ENCODE measurements around the gene NDUFAF2. TPM values are rescaled to one million over a fixed set of nuclear protein-coding genes. Genes with fewer than 3 reads are reported as not detected.

The NDUFAF2 gene
- total RNA-seq, 1 experiment from 2014 or later, result 60.8 TPM

DNA sequence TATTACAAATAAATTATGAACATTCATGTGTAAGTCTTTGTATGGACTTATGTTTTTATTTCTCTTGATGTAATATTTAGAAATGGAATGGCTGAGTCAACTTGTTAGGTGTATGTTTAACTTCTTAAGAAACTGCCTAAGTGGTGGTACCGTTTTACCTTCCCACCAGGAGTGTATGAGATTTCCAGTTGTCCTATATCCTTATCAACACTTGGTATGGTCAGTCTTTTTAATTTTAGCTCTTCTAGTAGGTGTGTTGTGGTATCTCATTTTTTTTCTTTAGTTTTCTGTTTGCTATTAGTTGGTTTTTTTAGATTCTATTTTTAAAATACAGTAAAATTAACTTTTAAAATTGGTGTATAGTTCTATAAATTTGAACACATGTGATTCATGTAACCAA, 3.7 kb downstream of the NDUFAF2 start:
- H3K27me3 Mint-ChIP-seq (ENCODE audit: insufficient read depth, unreplicated experiment), result no peaks in the 10 kb centered on the region
- Histone ChIP-seq H3K4me3 (ENCODE audit: low read depth, low read length) (no peak overlapping the region), H3K36me3 (ENCODE audit: control insufficient read depth, insufficient read depth, low read length) (no peaks in the 10 kb centered on the region), H3K27me3 (replicated peaks; ENCODE audit: control insufficient read depth, insufficient read depth, low read length) (no peaks in the 10 kb centered on the region), H3K4me1 (peaks cover 2% of the 10 kb centered on the region; the same call in 1 of the 2 replicates), H3K9me3 (no peaks in the 10 kb centered on the region)
- H3K36me3 Mint-ChIP-seq (ENCODE audit: insufficient read depth, unreplicated experiment), result no peaks in the 10 kb centered on the region
- H3K4me1 Mint-ChIP-seq (ENCODE audit: low read depth, unreplicated experiment), result no peaks in the 10 kb centered on the region
- no peaks in the 10 kb centered on the region for H3K9me3 Mint-ChIP-seq (ENCODE audit: unreplicated experiment)
- POLR2A ChIA-PET, result no interaction called here
- TF ChIP-seq CTCF (IDR thresholded peaks at IDR 0.05; ENCODE audit: insufficient read depth in 1 of 2, low read depth in 1 of 2, low read length in 1 of 2, severe bottlenecking in 1 of 2, unreplicated experiment in 1 of 2), result no peak
- intact Hi-C loops (cut with micrococcal nuclease; ENCODE audit: unreplicated experiment), result loop anchor here (5.0 to 10.0 kb wide), 3 partner anchors 216 to 276 kb away; partner anchors contain the start of gene SMIM15
- no peak overlapping the region for H3K27ac Mint-ChIP-seq (ENCODE audit: unreplicated experiment)
- no TSS peak for BruUV-seq (replicated peaks)
- DNase-seq, result no peak
- CTCF ChIA-PET, result no interaction called here
- no peak overlapping the region for H3K4me3 Mint-ChIP-seq (ENCODE audit: unreplicated experiment)

DNA sequence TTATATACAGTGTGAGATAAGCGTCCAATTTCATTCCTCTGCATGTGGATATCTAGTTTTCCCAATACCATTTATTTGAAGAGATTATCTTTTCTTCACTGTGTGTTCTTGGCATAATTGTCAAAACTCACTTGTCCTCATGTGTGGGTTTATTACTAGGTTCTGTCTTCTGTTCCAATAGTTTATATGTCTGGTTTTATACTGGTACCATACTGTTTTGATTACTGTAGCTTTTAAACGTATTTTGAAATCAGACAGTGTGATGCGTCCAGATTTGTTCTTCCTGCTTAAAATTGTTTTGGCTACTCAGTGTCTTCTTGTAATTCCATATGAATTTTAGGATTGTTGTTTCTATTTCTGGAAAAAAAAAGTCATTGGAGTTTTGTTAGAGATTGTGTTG, 10.2 kb downstream of the NDUFAF2 start:
- H3K9me3 Mint-ChIP-seq (ENCODE audit: unreplicated experiment), result peaks cover 12% of the 10 kb centered on the region
- Histone ChIP-seq H3K27me3 (replicated peaks; ENCODE audit: control insufficient read depth, insufficient read depth, low read length) (no peaks in the 10 kb centered on the region), H3K9me3 (0 out of 2 replicates have a peak, but pooled peaks cover 6% of the 10 kb centered on the region), H3K36me3 (ENCODE audit: control insufficient read depth, insufficient read depth, low read length) (no peaks in the 10 kb centered on the region), H3K4me3 (ENCODE audit: low read depth, low read length) (no peak overlapping the region), H3K4me1 (no peaks in the 10 kb centered on the region)
- no peaks in the 10 kb centered on the region for H3K36me3 Mint-ChIP-seq (ENCODE audit: insufficient read depth, unreplicated experiment)
- no peak overlapping the region for H3K4me3 Mint-ChIP-seq (ENCODE audit: unreplicated experiment)
- CTCF ChIA-PET, result no interaction called here
- BruUV-seq (replicated peaks), result no TSS peak
- no peaks in the 10 kb centered on the region for H3K4me1 Mint-ChIP-seq (ENCODE audit: low read depth, unreplicated experiment)
- DNase-seq, result no peak
- H3K27me3 Mint-ChIP-seq (ENCODE audit: insufficient read depth, unreplicated experiment), result no peaks in the 10 kb centered on the region
- intact Hi-C loops (cut with micrococcal nuclease; ENCODE audit: unreplicated experiment), result loop anchor here (5.0 to 10.0 kb wide), 4 partner anchors 180 to 977 kb away; partner anchors contain the start of gene ZSWIM6
- POLR2A ChIA-PET, result no interaction called here
- no peak for TF ChIP-seq CTCF (IDR thresholded peaks at IDR 0.05; ENCODE audit: insufficient read depth in 1 of 2, low read depth in 1 of 2, low read length in 1 of 2, severe bottlenecking in 1 of 2, unreplicated experiment in 1 of 2)
- H3K27ac Mint-ChIP-seq (ENCODE audit: unreplicated experiment), result no peak overlapping the region

DNA sequence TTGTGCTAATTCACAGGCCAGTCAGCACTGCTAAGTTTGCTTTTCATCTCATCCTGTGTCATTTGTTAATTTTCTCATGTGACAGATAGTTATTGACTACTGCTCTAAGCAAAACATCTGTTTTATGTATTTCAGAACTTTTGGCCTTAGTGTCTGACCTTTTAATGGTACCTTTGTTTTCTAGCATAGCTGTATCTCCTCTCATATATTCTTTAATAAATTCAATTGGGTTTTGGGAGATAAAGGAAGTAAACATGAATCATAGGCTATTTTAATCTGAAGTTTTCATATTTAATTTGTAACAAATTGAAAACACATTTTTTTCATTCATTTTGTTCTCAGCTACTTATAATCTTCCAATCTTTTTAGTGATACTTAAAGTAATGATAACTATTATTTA, 13.1 kb downstream of the NDUFAF2 start:
- 0 out of 2 replicates have a peak, but pooled peaks cover 6% of the 10 kb centered on the region for H3K9me3 ChIP-seq
- no peak overlapping the region for H3K27ac Mint-ChIP-seq (ENCODE audit: unreplicated experiment)
- no peaks in the 10 kb centered on the region for H3K36me3 ChIP-seq (ENCODE audit: control insufficient read depth, insufficient read depth, low read length)
- TF ChIP-seq CTCF (IDR thresholded peaks at IDR 0.05; ENCODE audit: insufficient read depth in 1 of 2, low read depth in 1 of 2, low read length in 1 of 2, severe bottlenecking in 1 of 2, unreplicated experiment in 1 of 2), result no peak
- no peaks in the 10 kb centered on the region for H3K36me3 Mint-ChIP-seq (ENCODE audit: insufficient read depth, unreplicated experiment)
- no peak overlapping the region for H3K4me3 Mint-ChIP-seq (ENCODE audit: unreplicated experiment)
- BruUV-seq (replicated peaks), result no TSS peak
- no peaks in the 10 kb centered on the region for H3K4me1 ChIP-seq
- ChIA-PET CTCF (interaction anchor here (1.0 kb wide), 1 partner anchor 662 kb away, joined by 3 read pairs; no protein-coding TSS in a partner anchor), POLR2A (no interaction called here)
- intact Hi-C loops (cut with micrococcal nuclease; ENCODE audit: unreplicated experiment), result loop anchor here (5.0 to 10.0 kb wide), 4 partner anchors 177 to 974 kb away; partner anchors contain the start of gene ZSWIM6
- no peaks in the 10 kb centered on the region for H3K27me3 Mint-ChIP-seq (ENCODE audit: insufficient read depth, unreplicated experiment)
- no peaks in the 10 kb centered on the region for H3K4me1 Mint-ChIP-seq (ENCODE audit: low read depth, unreplicated experiment)
- no peaks in the 10 kb centered on the region for H3K27me3 ChIP-seq (replicated peaks; ENCODE audit: control insufficient read depth, insufficient read depth, low read length)
- H3K9me3 Mint-ChIP-seq (ENCODE audit: unreplicated experiment), result peaks cover 12% of the 10 kb centered on the region
- no peak overlapping the region for H3K4me3 ChIP-seq (ENCODE audit: low read depth, low read length)
- DNase-seq, result no peak

Data from Caco-2 (cell line).